ENCODE measurements around the gene CAPN2. TPM values are rescaled to one million over a fixed set of nuclear protein-coding genes. Genes with fewer than 3 reads are reported as not detected.
"Not testable (repeated sequence)": the region's sequence is repeated elsewhere in the genome, so short reads cannot be mapped to it uniquely, and the experiment has no call there.

Gene CAPN2
- total RNA-seq, 3 donors from 2014 or later (not counting 1 experiment from before 2014, with no cell fraction given) = 228 to 275 (median 236) TPM

DNA sequence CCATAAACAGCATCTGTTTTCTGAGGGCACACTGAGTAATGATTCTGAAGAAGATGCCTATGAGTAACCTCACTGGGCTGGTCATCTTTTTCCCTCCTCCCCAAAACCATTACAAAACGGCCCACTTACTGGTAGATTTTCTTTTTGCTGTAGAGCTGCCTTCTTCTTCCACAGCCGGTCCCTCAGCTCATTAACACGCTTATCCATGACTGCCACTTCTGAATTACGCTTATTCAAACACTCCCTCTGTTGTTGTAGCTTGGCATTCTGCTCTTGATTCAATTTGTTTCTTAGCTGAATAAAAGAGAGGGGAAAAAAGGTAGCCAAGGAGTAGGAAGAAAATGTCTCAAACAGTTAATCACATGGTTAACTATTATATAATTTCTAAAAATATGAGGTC, 90.3 kb downstream of the CAPN2 start:
- Histone ChIP-seq H3K36me3 (ENCODE audit: control insufficient read depth, insufficient read depth, low read length) (peaks cover 60% of the 10 kb centered on the region), H3K9me3 (ENCODE audit: control insufficient read depth, insufficient read depth, low read length) (no peaks in the 10 kb centered on the region), H3K27ac (ENCODE audit: low read length) (no peak overlapping the region), H3K27me3 (ENCODE audit: control insufficient read depth, insufficient read depth, low read length) (no peaks in the 10 kb centered on the region), H3K4me3 (ENCODE audit: low read length) (no peak overlapping the region), H3K4me1 (ENCODE audit: control insufficient read depth, insufficient read depth, low read length) (no peaks in the 10 kb centered on the region)
- TF ChIP-seq, protein P1, sequence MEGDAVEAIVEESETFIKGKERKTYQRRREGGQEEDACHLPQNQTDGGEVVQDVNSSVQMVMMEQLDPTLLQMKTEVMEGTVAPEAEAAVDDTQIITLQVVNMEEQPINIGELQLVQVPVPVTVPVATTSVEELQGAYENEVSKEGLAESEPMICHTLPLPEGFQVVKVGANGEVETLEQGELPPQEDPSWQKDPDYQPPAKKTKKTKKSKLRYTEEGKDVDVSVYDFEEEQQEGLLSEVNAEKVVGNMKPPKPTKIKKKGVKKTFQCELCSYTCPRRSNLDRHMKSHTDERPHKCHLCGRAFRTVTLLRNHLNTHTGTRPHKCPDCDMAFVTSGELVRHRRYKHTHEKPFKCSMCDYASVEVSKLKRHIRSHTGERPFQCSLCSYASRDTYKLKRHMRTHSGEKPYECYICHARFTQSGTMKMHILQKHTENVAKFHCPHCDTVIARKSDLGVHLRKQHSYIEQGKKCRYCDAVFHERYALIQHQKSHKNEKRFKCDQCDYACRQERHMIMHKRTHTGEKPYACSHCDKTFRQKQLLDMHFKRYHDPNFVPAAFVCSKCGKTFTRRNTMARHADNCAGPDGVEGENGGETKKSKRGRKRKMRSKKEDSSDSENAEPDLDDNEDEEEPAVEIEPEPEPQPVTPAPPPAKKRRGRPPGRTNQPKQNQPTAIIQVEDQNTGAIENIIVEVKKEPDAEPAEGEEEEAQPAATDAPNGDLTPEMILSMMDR (IDR thresholded peaks at IDR 0.05) = no peak
- no peaks in the 10 kb centered on the region for H3K27me3 Mint-ChIP-seq (ENCODE audit: low read depth in 2 of 2)
- H3K4me1 Mint-ChIP-seq = no peaks in the 10 kb centered on the region
- no peak overlapping the region for H3K27ac Mint-ChIP-seq
- DNase-seq = no peak
- 95% methylated on average over 4 of the region's 4 CpGs for WGBS (ENCODE audit: insufficient coverage)
- peaks cover 51% of the 10 kb centered on the region for H3K36me3 Mint-ChIP-seq
- no peaks in the 10 kb centered on the region for H3K9me3 Mint-ChIP-seq
- intact Hi-C loops (cut with micrococcal nuclease) = no loop called here
- no peak overlapping the region for H3K4me3 Mint-ChIP-seq
- no peak for ATAC-seq

DNA sequence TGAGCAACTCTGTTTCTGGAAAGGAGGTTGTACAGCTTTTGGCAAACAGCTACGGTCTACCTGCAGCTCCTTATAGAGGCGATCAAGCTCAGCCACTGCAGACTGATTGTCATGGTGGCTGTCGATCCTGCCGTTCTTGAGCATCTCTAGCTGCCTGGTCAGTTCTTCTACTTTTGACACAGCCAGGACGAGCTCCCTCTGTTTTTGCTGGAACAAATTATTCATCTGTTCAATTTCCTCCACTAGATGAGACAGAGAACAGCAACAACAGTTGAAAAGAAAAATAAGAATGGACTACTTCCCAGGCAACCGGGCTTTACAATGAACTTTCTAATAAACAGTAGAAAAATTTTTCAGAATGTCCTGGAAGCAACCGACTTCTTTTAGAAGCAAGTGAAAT, 90.9 kb downstream of the CAPN2 start:
- H3K27me3 ChIP-seq (ENCODE audit: control insufficient read depth, insufficient read depth, low read length) = no peaks in the 10 kb centered on the region
- ATAC-seq (no peak), DNase-seq (no peak)
- peaks cover 54% of the 10 kb centered on the region for H3K36me3 ChIP-seq (ENCODE audit: control insufficient read depth, insufficient read depth, low read length)
- Mint-ChIP-seq H3K27ac (no peak overlapping the region), H3K27me3 (ENCODE audit: low read depth in 2 of 2) (no peaks in the 10 kb centered on the region), H3K9me3 (no peaks in the 10 kb centered on the region), H3K4me1 (no peaks in the 10 kb centered on the region), H3K36me3 (peaks cover 51% of the 10 kb centered on the region), H3K4me3 (no peak overlapping the region)
- no peak overlapping the region for H3K4me3 ChIP-seq (ENCODE audit: low read length)
- no peaks in the 10 kb centered on the region for H3K4me1 ChIP-seq (ENCODE audit: control insufficient read depth, insufficient read depth, low read length)
- intact Hi-C loops (cut with micrococcal nuclease) = no loop called here
- TF ChIP-seq, protein P1 (IDR thresholded peaks at IDR 0.05) = no peak
- no peak overlapping the region for H3K27ac ChIP-seq (ENCODE audit: low read length)
- 99% methylated on average over 6 of the region's 7 CpGs for WGBS (ENCODE audit: insufficient coverage)
- no peaks in the 10 kb centered on the region for H3K9me3 ChIP-seq (ENCODE audit: control insufficient read depth, insufficient read depth, low read length)

DNA sequence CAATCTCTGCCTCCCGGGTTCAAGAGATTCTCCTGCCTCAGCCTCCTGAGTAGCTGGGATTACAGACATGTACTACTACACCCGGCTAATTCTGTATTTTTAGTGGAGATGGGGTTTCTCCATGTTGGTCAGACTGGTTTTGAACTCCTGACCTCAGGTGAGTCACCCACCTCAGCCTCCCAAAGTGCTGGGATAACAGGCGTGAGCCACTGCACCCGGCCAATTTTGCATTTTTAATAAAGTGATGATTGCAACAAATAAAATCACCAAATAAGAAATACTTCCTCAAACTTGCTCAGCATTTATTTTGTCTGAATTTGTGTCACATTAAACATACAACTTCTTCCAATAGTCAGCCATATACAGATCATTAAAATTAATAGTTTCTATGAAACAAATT, 97.6 kb downstream of the CAPN2 start:
- H3K27me3 ChIP-seq (ENCODE audit: control insufficient read depth, insufficient read depth, low read length); ATAC-seq; H3K4me3 Mint-ChIP-seq; H3K4me1 ChIP-seq (ENCODE audit: control insufficient read depth, insufficient read depth, low read length); H3K27me3 Mint-ChIP-seq (ENCODE audit: low read depth in 2 of 2); DNase-seq; H3K9me3 Mint-ChIP-seq; H3K4me3 ChIP-seq (ENCODE audit: low read length); H3K27ac ChIP-seq (ENCODE audit: low read length); H3K27ac Mint-ChIP-seq; H3K9me3 ChIP-seq (ENCODE audit: control insufficient read depth, insufficient read depth, low read length): not testable (repeated sequence)
- WGBS (ENCODE audit: insufficient coverage) = 93% methylated on average over 3 of the region's 4 CpGs
- Mint-ChIP-seq H3K4me1 (peaks cover 10 to 16% of the 10 kb centered on the region in 2 donors), H3K36me3 (peaks cover 29% of the 10 kb centered on the region)
- intact Hi-C loops (cut with micrococcal nuclease) = loop anchor here (2.0 to 5.0 kb wide), 2 partner anchors 192 to 241 kb away; no protein-coding TSS in a partner anchor
- peaks cover 26% of the 10 kb centered on the region for H3K36me3 ChIP-seq (ENCODE audit: control insufficient read depth, insufficient read depth, low read length)

DNA sequence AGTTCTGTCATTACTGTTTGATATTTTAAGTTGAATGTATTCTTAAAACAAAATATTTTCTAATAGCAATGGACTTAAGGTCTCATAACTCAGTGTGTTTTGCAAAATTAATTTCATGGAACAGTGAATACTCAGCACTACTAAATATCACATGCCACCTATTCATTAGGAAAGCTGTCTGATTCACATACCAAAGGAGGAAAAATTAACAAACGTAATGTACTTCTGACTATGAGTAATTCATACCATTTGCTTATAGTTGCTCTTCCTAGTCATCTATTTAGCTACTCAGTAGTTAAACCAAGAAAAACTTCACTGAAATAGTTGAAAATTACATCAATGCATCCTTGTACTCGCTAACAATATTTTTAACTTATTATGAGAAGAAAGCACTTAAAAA, 98.2 kb downstream of the CAPN2 start:
- H3K4me1 Mint-ChIP-seq = peaks cover 16 to 23% of the 10 kb centered on the region in 2 donors
- no peaks in the 10 kb centered on the region for H3K9me3 Mint-ChIP-seq
- ATAC-seq (no peak), DNase-seq (no peak)
- H3K27me3 Mint-ChIP-seq (ENCODE audit: low read depth in 2 of 2) = no peaks in the 10 kb centered on the region
- no peak overlapping the region for H3K27ac Mint-ChIP-seq
- H3K36me3 Mint-ChIP-seq = peaks cover 29% of the 10 kb centered on the region
- TF ChIP-seq, protein P1 (IDR thresholded peaks at IDR 0.05) = no peak
- Histone ChIP-seq H3K9me3 (ENCODE audit: control insufficient read depth, insufficient read depth, low read length) (no peaks in the 10 kb centered on the region), H3K36me3 (ENCODE audit: control insufficient read depth, insufficient read depth, low read length) (peaks cover 26% of the 10 kb centered on the region), H3K4me1 (ENCODE audit: control insufficient read depth, insufficient read depth, low read length) (no peaks in the 10 kb centered on the region), H3K27me3 (ENCODE audit: control insufficient read depth, insufficient read depth, low read length) (no peaks in the 10 kb centered on the region), H3K27ac (ENCODE audit: low read length) (no peak overlapping the region), H3K4me3 (ENCODE audit: low read length) (no peak overlapping the region)
- WGBS (ENCODE audit: insufficient coverage) = no CpG with 5 or more reads among the region's 2 CpGs
- intact Hi-C loops (cut with micrococcal nuclease) = loop anchor here (2.0 to 5.0 kb wide), 2 partner anchors 192 to 240 kb away; no protein-coding TSS in a partner anchor
- H3K4me3 Mint-ChIP-seq = no peak overlapping the region

Data from natural killer cell (primary cell).